B cell (primary cell): ENCODE data around the gene TRABD2B.

Source experiments
- EZH2 ChIP-seq: IDR thresholded peaks from 2 replicates; pipeline ENCODE4 v1.6.1; 2012; ENCODE audit warnings: borderline replicate concordance, low read depth, mild to moderate bottlenecking, moderate library complexity, low read length; ENCODE audit not compliant: insufficient read depth, poor library complexity, severe bottlenecking
- TF ChIP-seq, protein P1 (sequence below): fragments of 200-600 bp; IDR thresholded peaks from one replicate; pipeline ENCODE4 v1.8.0; 2022; ENCODE audit warnings: antibody characterized with exemption, mild to moderate bottlenecking

DNA sequence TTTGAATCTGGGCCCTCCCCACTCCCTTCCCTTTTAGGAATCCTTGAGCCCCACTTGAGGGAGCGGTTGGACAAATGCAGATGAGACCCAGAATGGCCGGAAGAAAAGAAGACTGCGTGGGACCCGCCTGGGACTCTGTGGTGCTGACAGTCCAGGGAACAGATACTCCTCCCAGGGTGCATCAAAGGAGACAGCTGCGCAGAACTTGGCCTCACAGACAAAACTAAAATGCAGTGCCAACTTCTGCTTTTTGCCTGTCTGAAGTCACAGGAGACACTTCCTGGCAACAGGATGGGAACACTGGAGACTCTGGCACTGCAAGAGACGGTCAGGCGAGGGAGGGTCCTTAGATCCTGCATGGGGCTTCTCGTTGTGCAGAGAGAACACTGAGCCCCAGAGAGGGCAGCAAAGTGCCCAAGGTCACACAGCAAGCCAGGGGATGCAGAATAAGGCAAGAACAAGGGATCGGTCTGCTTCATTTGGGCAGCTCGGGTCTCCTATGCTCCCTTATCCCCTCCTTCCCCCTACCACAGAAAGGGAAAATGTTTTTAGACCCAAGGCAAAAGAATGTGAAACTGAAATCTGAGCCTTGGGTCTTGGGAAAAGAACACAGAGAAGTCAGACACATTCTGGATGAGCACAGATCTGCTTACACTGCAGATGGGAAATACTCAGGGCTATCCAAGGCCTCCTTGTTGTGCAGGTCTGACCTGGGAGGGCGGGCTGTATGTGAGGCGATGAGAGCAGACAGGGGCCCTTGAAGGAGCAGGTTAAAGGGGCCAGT is 182.4 kb downstream of the TRABD2B start:
- no peak for TF ChIP-seq EZH2
- TF ChIP-seq, protein P1, sequence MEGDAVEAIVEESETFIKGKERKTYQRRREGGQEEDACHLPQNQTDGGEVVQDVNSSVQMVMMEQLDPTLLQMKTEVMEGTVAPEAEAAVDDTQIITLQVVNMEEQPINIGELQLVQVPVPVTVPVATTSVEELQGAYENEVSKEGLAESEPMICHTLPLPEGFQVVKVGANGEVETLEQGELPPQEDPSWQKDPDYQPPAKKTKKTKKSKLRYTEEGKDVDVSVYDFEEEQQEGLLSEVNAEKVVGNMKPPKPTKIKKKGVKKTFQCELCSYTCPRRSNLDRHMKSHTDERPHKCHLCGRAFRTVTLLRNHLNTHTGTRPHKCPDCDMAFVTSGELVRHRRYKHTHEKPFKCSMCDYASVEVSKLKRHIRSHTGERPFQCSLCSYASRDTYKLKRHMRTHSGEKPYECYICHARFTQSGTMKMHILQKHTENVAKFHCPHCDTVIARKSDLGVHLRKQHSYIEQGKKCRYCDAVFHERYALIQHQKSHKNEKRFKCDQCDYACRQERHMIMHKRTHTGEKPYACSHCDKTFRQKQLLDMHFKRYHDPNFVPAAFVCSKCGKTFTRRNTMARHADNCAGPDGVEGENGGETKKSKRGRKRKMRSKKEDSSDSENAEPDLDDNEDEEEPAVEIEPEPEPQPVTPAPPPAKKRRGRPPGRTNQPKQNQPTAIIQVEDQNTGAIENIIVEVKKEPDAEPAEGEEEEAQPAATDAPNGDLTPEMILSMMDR: no peak
